Gastroesophageal sphincter (tissue), 3 donors: ENCODE data around the gene UXS1.

Experiments used
- POLR2A ChIP-seq, 2 donors: fragments of 450-650 bp; IDR thresholded peaks; one replicate each; pipeline ENCODE4 v1.6.1; 2017; ENCODE audit warnings: antibody characterized with exemption in 2 of 2, mild to moderate bottlenecking in 2 of 2, moderate library complexity in 1 of 2
- POLR2AphosphoS5 ChIP-seq: sonication (generic); formaldehyde crosslinking; IDR thresholded peaks from one replicate; pipeline ENCODE4 v1.6.1; 2017; ENCODE audit warnings: antibody characterized with exemption
- TF ChIP-seq, protein P1 (sequence below), 4 experiments: fragments of 200-600 bp in 2 of 4; fragments of 450-650 bp in 2 of 4; sonication (generic) in 1 of 4; IDR thresholded peaks; one replicate each; pipeline ENCODE4 v1.5.1; 2017 to 2019; ENCODE audit warnings: antibody characterized with exemption in 4 of 4, mild to moderate bottlenecking in 2 of 4, moderate library complexity in 2 of 4

- TF ChIP-seq, protein P1, sequence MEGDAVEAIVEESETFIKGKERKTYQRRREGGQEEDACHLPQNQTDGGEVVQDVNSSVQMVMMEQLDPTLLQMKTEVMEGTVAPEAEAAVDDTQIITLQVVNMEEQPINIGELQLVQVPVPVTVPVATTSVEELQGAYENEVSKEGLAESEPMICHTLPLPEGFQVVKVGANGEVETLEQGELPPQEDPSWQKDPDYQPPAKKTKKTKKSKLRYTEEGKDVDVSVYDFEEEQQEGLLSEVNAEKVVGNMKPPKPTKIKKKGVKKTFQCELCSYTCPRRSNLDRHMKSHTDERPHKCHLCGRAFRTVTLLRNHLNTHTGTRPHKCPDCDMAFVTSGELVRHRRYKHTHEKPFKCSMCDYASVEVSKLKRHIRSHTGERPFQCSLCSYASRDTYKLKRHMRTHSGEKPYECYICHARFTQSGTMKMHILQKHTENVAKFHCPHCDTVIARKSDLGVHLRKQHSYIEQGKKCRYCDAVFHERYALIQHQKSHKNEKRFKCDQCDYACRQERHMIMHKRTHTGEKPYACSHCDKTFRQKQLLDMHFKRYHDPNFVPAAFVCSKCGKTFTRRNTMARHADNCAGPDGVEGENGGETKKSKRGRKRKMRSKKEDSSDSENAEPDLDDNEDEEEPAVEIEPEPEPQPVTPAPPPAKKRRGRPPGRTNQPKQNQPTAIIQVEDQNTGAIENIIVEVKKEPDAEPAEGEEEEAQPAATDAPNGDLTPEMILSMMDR (IDR thresholded peaks at IDR 0.05): no peak
- TF ChIP-seq POLR2A (IDR thresholded peaks at IDR 0.05): no peak
- no peak for TF ChIP-seq POLR2AphosphoS5
Measured at GRCh38 chr2:106159866-106160785, 34.0 kb downstream of the UXS1 start.
